ENCODE data around the gene TNC. TPM values are rescaled to one million over a fixed set of nuclear protein-coding genes. Genes with fewer than 3 reads are reported as not detected.

The TNC gene
- total RNA-seq, 1 donor from 2014 or later = under 0.01 TPM

GRCh38 chr9:115103746-115104477 lies 14.0 kb downstream of the TNC start:
- no peak for DNase-seq (ENCODE audit: low read depth in 2 of 2)

GRCh38 chr9:115099901-115100300 lies 18.1 kb downstream of the TNC start:
- no peak for DNase-seq (ENCODE audit: low read depth in 2 of 2)

GRCh38 chr9:115098226-115098965 lies 19.6 kb downstream of the TNC start:
- no peak for DNase-seq (ENCODE audit: low read depth in 2 of 2)

- no peak for DNase-seq (ENCODE audit: low read depth in 2 of 2)
Measured at GRCh38 chr9:115093520-115093919, 24.4 kb downstream of the TNC start.

- no peak for DNase-seq (ENCODE audit: low read depth in 2 of 2)
Measured at GRCh38 chr9:115090486-115090885, 27.5 kb downstream of the TNC start.

- DNase-seq (ENCODE audit: low read depth in 2 of 2) = no peak
Measured at GRCh38 chr9:115088860-115089259, 29.1 kb downstream of the TNC start.

GRCh38 chr9:115086886-115087285 lies 31.1 kb downstream of the TNC start:
- DNase-seq (ENCODE audit: low read depth in 2 of 2) = no peak

- no peak for DNase-seq (ENCODE audit: low read depth in 2 of 2)
Measured at GRCh38 chr9:115086461-115086860, 31.5 kb downstream of the TNC start.

GRCh38 chr9:115085773-115086377 lies 32.1 kb downstream of the TNC start:
- DNase-seq (ENCODE audit: low read depth in 2 of 2) = no peak

GRCh38 chr9:115084709-115085108 lies 33.2 kb downstream of the TNC start:
- no peak for DNase-seq (ENCODE audit: low read depth in 2 of 2)

- no peak for DNase-seq (ENCODE audit: low read depth in 2 of 2)
Measured at GRCh38 chr9:115084157-115084556, 33.8 kb downstream of the TNC start.

GRCh38 chr9:115080242-115080641 lies 37.7 kb downstream of the TNC start:
- DNase-seq (ENCODE audit: low read depth in 2 of 2) = no peak

- DNase-seq (ENCODE audit: low read depth in 2 of 2) = no peak
Measured at GRCh38 chr9:115079156-115079555, 38.8 kb downstream of the TNC start.

- DNase-seq (ENCODE audit: low read depth in 2 of 2) = no peak
Measured at GRCh38 chr9:115073456-115073855, 44.5 kb downstream of the TNC start.

- no peak for DNase-seq (ENCODE audit: low read depth in 2 of 2)
Measured at GRCh38 chr9:115071176-115071575, 46.8 kb downstream of the TNC start.

GRCh38 chr9:115069771-115070170 lies 48.2 kb downstream of the TNC start:
- no peak for DNase-seq (ENCODE audit: low read depth in 2 of 2)

- DNase-seq (ENCODE audit: low read depth in 2 of 2) = no peak
Measured at GRCh38 chr9:115069302-115069701, 48.7 kb downstream of the TNC start.

GRCh38 chr9:115068031-115068430 lies 49.9 kb downstream of the TNC start:
- no peak for DNase-seq (ENCODE audit: low read depth in 2 of 2)

GRCh38 chr9:115063058-115063845 lies 54.7 kb downstream of the TNC start:
- no peak for DNase-seq (ENCODE audit: low read depth in 2 of 2)

GRCh38 chr9:115058684-115059315 lies 59.2 kb downstream of the TNC start:
- DNase-seq (ENCODE audit: low read depth in 2 of 2) = no peak

GRCh38 chr9:115058175-115058574 lies 59.8 kb downstream of the TNC start:
- DNase-seq (ENCODE audit: low read depth in 2 of 2) = no peak
